ENCODE results near the gene LGMN.

The LGMN gene

GRCh38 chr14:92748259-92749016 lies at the start of gene LGMN:
LGMN (minus strand) TSS chr14:92748627; CDS start chr14:92732786, 15,841 bp downstream.
- H3K27ac ChIP-seq, result peak within 1 kb of the TSS; percentile 57; the same call in 1 of the 2 replicates
- TF ChIP-seq CTCF (conservative IDR thresholded peaks at IDR 0.05), result no peak

- H3K27ac ChIP-seq, result peak overlapping the region; percentile 81
- no peak for TF ChIP-seq CTCF (conservative IDR thresholded peaks at IDR 0.05)
These were observed 46.5 kb upstream of the LGMN start for GRCh38 chr14:92794961-92795360.

GRCh38 chr14:92794547-92794941 lies 46.1 kb upstream of the LGMN start:
- peak overlapping the region; percentile 81 for H3K27ac ChIP-seq
- TF ChIP-seq CTCF (conservative IDR thresholded peaks at IDR 0.05), result no peak

- H3K27ac ChIP-seq, result peak within 1 kb of the TSS; percentile 81
- TF ChIP-seq CTCF (conservative IDR thresholded peaks at IDR 0.05), result no peak
These were observed 45.5 kb upstream of the LGMN start, which contains the start of gene GOLGA5 for GRCh38 chr14:92793709-92794546. GOLGA5 (plus strand) TSS chr14:92794305; CDS start chr14:92797438, 3,133 bp downstream.

GRCh38 chr14:92792885-92793284 lies 44.5 kb upstream of the LGMN start:
- no peak for TF ChIP-seq CTCF (conservative IDR thresholded peaks at IDR 0.05)
- peak overlapping the region; percentile 81 for H3K27ac ChIP-seq

- H3K27ac ChIP-seq, result no peak overlapping the region
- no peak for TF ChIP-seq CTCF (conservative IDR thresholded peaks at IDR 0.05)
These were observed 41.1 kb upstream of the LGMN start for GRCh38 chr14:92789457-92790089.

GRCh38 chr14:92787554-92787953 lies 39.1 kb upstream of the LGMN start:
- no peak overlapping the region for H3K27ac ChIP-seq
- no peak for TF ChIP-seq CTCF (conservative IDR thresholded peaks at IDR 0.05)
